AG09319 (cell line): ENCODE measurements around the gene KLHL5.

Experiments used
- DNase-seq: peaks from one replicate; pipeline ENCODE4 v3.0.0-alpha.2; 2010; ENCODE audit warnings: low read depth; ENCODE audit errors: extremely low read depth
- CTCF ChIP-seq: IDR thresholded peaks from 2 replicates; pipeline ENCODE4 v1.5.1; 2011; ENCODE audit warnings: low read depth, mild to moderate bottlenecking, inconsistent platforms, low read length, moderate library complexity

Gene KLHL5

DNA sequence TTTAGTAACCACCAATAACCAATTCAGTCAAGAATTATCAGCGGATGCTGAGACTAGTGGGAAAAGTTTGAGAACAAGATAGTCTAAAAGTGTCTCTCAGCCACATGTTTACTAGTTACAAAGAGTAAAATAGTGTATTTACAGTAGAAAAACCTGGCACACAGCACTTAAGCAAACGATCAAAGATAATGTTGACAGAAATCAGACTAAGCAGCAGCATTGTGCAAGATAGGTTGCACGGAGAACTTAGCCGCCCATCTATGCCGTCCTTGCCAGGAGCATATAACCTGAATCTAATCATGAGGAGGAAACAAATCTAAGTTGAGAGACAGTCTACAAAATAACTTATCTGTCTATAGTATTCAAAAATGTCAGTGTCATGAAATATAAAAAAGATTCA is 35.3 kb downstream of the KLHL5 start:
- TF ChIP-seq CTCF = no peak
- no peak for DNase-seq

DNA sequence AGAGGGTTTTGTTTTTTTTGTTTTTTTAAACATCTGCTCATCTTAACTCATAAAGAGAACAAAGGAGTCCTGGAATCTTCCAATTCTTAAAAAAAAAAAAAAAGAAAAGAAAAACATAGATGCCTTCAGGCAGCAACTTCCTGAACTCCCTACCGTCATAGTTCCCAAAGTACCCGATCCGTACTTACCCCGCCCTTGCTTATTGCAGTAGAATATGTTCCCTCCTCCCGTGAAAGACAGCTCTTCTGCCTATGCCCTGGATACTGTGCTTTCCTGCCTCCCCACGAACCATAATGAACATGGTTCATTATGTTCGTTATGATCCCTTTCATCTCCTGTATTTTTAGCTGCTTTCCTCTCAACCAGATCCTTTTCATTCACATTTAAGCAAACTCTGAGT is 40.3 kb downstream of the KLHL5 start:
- TF ChIP-seq CTCF = no peak
- DNase-seq = no peak

DNA sequence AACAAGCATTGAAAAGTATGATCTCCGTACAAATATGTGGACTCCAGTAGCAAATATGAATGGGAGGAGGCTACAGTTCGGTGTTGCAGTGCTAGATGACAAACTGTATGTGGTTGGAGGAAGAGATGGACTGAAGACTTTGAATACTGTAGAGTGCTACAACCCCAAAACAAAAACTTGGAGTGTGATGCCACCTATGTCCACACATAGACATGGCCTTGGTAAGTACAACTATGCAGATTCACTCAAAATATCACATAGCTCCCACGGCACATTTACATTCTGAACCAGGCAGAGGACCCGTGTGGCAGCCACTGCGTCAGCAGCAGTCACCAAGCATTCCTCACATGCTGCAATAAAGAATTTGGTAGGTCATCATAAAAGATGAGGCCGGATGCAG is 41.3 kb downstream of the KLHL5 start:
- no peak for DNase-seq
- TF ChIP-seq CTCF = no peak

GRCh38 chr4:39104255-39104654 is 42.2 kb downstream of the KLHL5 start:
- DNase-seq = no peak
- no peak for TF ChIP-seq CTCF

DNA sequence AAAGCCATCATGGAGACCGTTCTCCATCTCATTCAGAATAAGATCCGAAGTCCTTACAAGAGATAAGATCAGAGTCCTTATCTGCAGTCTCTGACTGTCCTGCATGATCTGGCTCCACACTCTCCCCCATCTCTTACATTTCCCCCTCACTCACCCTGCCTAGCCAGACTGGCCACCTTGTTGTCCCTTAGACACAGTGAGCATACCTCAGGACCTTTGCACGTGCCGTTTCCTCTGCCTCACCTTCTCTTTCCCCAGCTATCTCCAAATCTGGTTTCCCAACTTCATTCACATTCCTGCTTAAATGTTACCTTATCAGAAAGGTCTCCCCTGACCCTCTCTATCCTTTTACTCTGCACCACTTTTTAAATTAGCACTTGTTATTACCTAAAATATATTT is 44.0 kb downstream of the KLHL5 start:
- TF ChIP-seq CTCF = no peak
- DNase-seq = no peak

GRCh38 chr4:39114436-39114835 is 52.4 kb downstream of the KLHL5 start:
- no peak for TF ChIP-seq CTCF
- no peak for DNase-seq

- no peak for TF ChIP-seq CTCF
- no peak for DNase-seq
Measured at GRCh38 chr4:39118034-39118658, 56.1 kb downstream of the KLHL5 start.
